Spleen (tissue), 7 donors: ENCODE results near the gene TBC1D10A.

ENCODE experiments used
- CTCF ChIP-seq, 11 experiments: fragments of 200-600 bp in 7 of 11; fragments of 450-650 bp in 4 of 11; sonication (generic) in 4 of 11; IDR thresholded peaks in 8 of 11; conservative IDR thresholded peaks in 3 of 11; 1 replicate in 7 of 11; 2 replicates in 4 of 11; pipeline versions ENCODE4 v1.4.0 to v1.8.0; 2016 to 2021; ENCODE audit warnings: antibody characterized with exemption in 11 of 11, inconsistent platforms in 4 of 11, mild to moderate bottlenecking in 1 of 11
- POLR2A ChIP-seq, 3 donors: fragments of 450-650 bp; IDR thresholded peaks; one replicate each; pipeline ENCODE4 v1.5.1; 2017; ENCODE audit warnings: antibody characterized with exemption in 3 of 3, mild to moderate bottlenecking in 1 of 3
- donor health status: DM: no; HTN: no; CAD: no; lungs with moderate emphysema.
- donor health status: DM: no; HTN: no; CAD: no.
- donor health status: DM: no; HTN: no; CAD: no.

- no peak for TF ChIP-seq CTCF (IDR thresholded peaks at IDR 0.05 in 8 of 11, conservative IDR thresholded peaks at IDR 0.05 in 3 of 11)
- TF ChIP-seq POLR2A (IDR thresholded peaks at IDR 0.05), result no peak
These were observed 1.5 kb downstream of the TBC1D10A start for GRCh38 chr22:30325065-30325720.
